ENCODE data around the gene ILDR2. TPM values are rescaled to one million over a fixed set of nuclear protein-coding genes. Genes with fewer than 3 reads are reported as not detected.

The ILDR2 gene
- total and polyA plus RNA-seq, 2 donors (not counting 3 experiments of a cell fraction or from before 2014, with no cell fraction given), result not detected

DNA sequence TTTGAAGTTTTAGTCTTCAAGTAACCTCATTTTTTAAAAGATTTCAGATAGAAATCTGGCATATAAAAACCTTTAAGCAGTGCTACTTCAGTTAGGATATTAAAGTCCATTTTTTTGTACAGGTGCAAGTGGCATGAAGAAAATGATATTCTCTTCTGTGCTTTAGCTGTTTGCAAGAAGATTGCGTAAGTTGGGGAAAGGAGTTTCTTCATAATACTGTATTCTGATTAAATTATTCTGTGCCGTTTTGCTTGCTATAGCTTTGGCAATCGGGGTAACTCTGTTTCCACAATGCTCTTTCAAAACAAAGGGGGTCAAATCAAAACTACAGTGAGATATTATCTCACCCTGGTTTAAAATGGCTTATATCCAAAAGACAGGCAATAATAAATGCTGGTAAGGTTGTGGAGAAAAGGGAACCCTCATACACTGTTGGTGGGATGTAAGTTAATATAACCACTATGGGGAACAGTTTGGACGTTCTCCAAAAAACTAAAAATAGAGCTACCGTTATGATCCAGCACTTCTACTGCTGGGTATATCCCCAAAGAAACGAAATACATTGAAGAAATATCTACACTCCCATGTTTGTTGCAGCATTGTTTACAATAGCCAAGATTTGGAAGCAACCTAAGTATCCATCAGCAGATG, 40.9 kb upstream of the ILDR2 start:
- Histone ChIP-seq H3K27ac (ENCODE audit: insufficient read depth, low read depth, low read length) (no peak overlapping the region), H3K9me3 (replicated peaks; ENCODE audit: control insufficient read depth, insufficient read depth, low read length) (no peaks in the 10 kb centered on the region), H3K79me2 (ENCODE audit: control insufficient read depth, insufficient read depth, low read length) (no peaks in the 10 kb centered on the region), H3K27me3 (ENCODE audit: control insufficient read depth in 2 of 2, insufficient read depth in 2 of 2, low read length in 2 of 2) (no peaks in the 10 kb centered on the region), H3K4me1 (ENCODE audit: control insufficient read depth, extremely low read depth, insufficient read depth, low read length) (no peaks in the 10 kb centered on the region), H4K20me1 (replicated peaks; ENCODE audit: control insufficient read depth, extremely low read depth, insufficient read depth, low read length) (no peaks in the 10 kb centered on the region), H3K36me3 (ENCODE audit: control insufficient read depth in 2 of 2, extremely low read depth in 1 of 2, insufficient read depth in 2 of 2, low read length in 2 of 2) (no peaks in the 10 kb centered on the region), H3K4me2 (ENCODE audit: insufficient read depth, low read length) (no peak overlapping the region), H3K9ac (replicated peaks; ENCODE audit: extremely low read depth, insufficient read depth, low read length) (no peak overlapping the region), H3K4me3 (replicated peaks in 1 of 3; ENCODE audit: insufficient read depth in 1 of 3, low read depth in 1 of 3, low read length in 3 of 3) (no peak overlapping the region), H3K9me1 (replicated peaks; ENCODE audit: control insufficient read depth, extremely low read depth, insufficient read depth, low read length) (no peaks in the 10 kb centered on the region), H2AFZ (ENCODE audit: low read depth, low read length) (no peak overlapping the region)
- ChIA-PET CTCF (no interaction called here), POLR2A (no interaction called here)
- dilution Hi-C loops (cut with MboI; ENCODE audit: extremely low pct_ligation_motif_present, low sequenced_read_pairs) (no loop called here), intact Hi-C loops (cut with micrococcal nuclease) (no loop called here)
- FAIRE-seq (no peak), DNase-seq (ENCODE audit: low read depth, low spot score) (no peak)
- no TSS peak for BruUV-seq (replicated peaks)
- TF ChIP-seq GATA2 (IDR thresholded peaks at IDR 0.05; ENCODE audit: insufficient read depth, insufficient read length, low read depth, low read length) (no peak), FOS (IDR thresholded peaks at IDR 0.05; ENCODE audit: borderline replicate concordance, insufficient read depth, low read length) (no peak), EZH2 (IDR thresholded peaks at IDR 0.05; ENCODE audit: borderline replicate concordance, low read depth, low read length, severe bottlenecking) (no peak)
- TF ChIP-seq, protein P1, sequence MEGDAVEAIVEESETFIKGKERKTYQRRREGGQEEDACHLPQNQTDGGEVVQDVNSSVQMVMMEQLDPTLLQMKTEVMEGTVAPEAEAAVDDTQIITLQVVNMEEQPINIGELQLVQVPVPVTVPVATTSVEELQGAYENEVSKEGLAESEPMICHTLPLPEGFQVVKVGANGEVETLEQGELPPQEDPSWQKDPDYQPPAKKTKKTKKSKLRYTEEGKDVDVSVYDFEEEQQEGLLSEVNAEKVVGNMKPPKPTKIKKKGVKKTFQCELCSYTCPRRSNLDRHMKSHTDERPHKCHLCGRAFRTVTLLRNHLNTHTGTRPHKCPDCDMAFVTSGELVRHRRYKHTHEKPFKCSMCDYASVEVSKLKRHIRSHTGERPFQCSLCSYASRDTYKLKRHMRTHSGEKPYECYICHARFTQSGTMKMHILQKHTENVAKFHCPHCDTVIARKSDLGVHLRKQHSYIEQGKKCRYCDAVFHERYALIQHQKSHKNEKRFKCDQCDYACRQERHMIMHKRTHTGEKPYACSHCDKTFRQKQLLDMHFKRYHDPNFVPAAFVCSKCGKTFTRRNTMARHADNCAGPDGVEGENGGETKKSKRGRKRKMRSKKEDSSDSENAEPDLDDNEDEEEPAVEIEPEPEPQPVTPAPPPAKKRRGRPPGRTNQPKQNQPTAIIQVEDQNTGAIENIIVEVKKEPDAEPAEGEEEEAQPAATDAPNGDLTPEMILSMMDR (IDR thresholded peaks at IDR 0.05; ENCODE audit: extremely low read depth in 1 of 2, insufficient read depth in 1 of 2, low read depth in 1 of 2, low read length in 2 of 2), result no peak
